SU-DHL-6 (cell line): ENCODE results near the gene COL4A1.

ENCODE experiments used
- H2AFZ ChIP-seq: fragments of 200-600 bp; sonication (generic); 2 replicates; pipeline ENCODE4 v1.6.1; 2014; ENCODE audit warnings: low read depth, mild to moderate bottlenecking, moderate library complexity, mixed read lengths, antibody characterized with exemption, low read length; ENCODE audit not compliant: severe bottlenecking
- H3F3A ChIP-seq: fragments of 200-600 bp; shearing (Covaris generic); 2 replicates; pipeline ENCODE4 v1.6.0; 2016; ENCODE audit warnings: antibody characterized with exemption, mild to moderate bottlenecking; ENCODE audit not compliant: insufficient read depth
- H3K27ac ChIP-seq: fragments of 200-600 bp; sonication (generic); 2 replicates; pipeline ENCODE4 v1.5.1; 2016; ENCODE audit warnings: low read depth, mild to moderate bottlenecking, low read length, moderate library complexity, mixed read lengths
- H3K27me3 ChIP-seq: fragments of 200-600 bp; sonication (generic), shearing (Covaris generic); 2 replicates; pipeline ENCODE4 v1.6.0; 2014; ENCODE audit warnings: mild to moderate bottlenecking, low read length
- H3K36me3 ChIP-seq: fragments of 200-600 bp; sonication (generic); 2 replicates; pipeline ENCODE4 v1.6.1; 2014; ENCODE audit warnings: mild to moderate bottlenecking, low read length, mixed read lengths
- H3K4me2 ChIP-seq: fragments of 300-600, 200-600 bp; shearing (Covaris generic), sonication (generic); 2 replicates; pipeline ENCODE4 v1.6.0; 2014; ENCODE audit warnings: low read length, low read depth, mild to moderate bottlenecking; ENCODE audit not compliant: poor library complexity, severe bottlenecking
- H3K4me3 ChIP-seq: fragments of 200-600 bp; sonication (generic); 2 replicates; pipeline ENCODE4 v1.5.1; 2014; ENCODE audit warnings: antibody characterized with exemption, low read length, mild to moderate bottlenecking, mixed read lengths; ENCODE audit not compliant: insufficient read depth, poor library complexity, severe bottlenecking
- H3K79me2 ChIP-seq: fragments of 200-600 bp; sonication (generic); 2 replicates; pipeline ENCODE4 v1.6.1; 2014; ENCODE audit warnings: mild to moderate bottlenecking, low read length, moderate library complexity; ENCODE audit not compliant: insufficient read depth
- H3K9ac ChIP-seq: fragments of 200-600 bp; sonication (generic); 2 replicates; pipeline ENCODE4 v1.7.0; 2014; ENCODE audit warnings: mild to moderate bottlenecking, low read length
- H3K9me2 ChIP-seq: fragments of 200-600 bp; sonication (generic); replicated peaks from 2 replicates; pipeline ENCODE4 v1.6.1; 2014; ENCODE audit warnings: low read length; ENCODE audit not compliant: insufficient read depth
- H3K9me3 ChIP-seq: fragments of 200-600 bp; sonication (generic); 2 replicates; pipeline ENCODE4 v1.6.1; 2014; ENCODE audit warnings: low read length, mixed read lengths; ENCODE audit not compliant: insufficient read depth
- H4K20me1 ChIP-seq: fragments of 200-600 bp; sonication (generic); 2 replicates; pipeline ENCODE4 v1.6.1; 2014; ENCODE audit warnings: low read depth, mild to moderate bottlenecking, antibody characterized with exemption, low read length, moderate library complexity, mixed read lengths
- CTCF ChIP-seq: fragments of 200-600 bp; sonication (generic); IDR thresholded peaks from one replicate; pipeline ENCODE4 v1.5.1; 2017; ENCODE audit warnings: antibody characterized with exemption, mild to moderate bottlenecking, low read length, moderate library complexity; ENCODE audit not compliant: insufficient read depth, poor library complexity, severe bottlenecking
- EZH2phosphoT487 ChIP-seq: fragments of 200-600 bp; sonication (generic), shearing (Covaris generic); conservative IDR thresholded peaks from 2 replicates; pipeline ENCODE4 v1.6.1; 2018; ENCODE audit warnings: mild to moderate bottlenecking, antibody characterized with exemption, low read length, moderate library complexity, mixed read lengths

COL4A1 gene

GRCh38 chr13:110225003-110225402, 82.0 kb downstream of the COL4A1 start:
- Histone ChIP-seq H3K9me2 (no peaks in the 10 kb centered on the region), H2AFZ (no peak overlapping the region), H3K9me3 (no peaks in the 10 kb centered on the region), H3K4me3 (no peak overlapping the region), H3F3A (no peaks in the 10 kb centered on the region), H3K4me2 (no peak overlapping the region), H3K36me3 (no peaks in the 10 kb centered on the region), H4K20me1 (no peaks in the 10 kb centered on the region), H3K9ac (no peak overlapping the region), H3K27ac (no peak overlapping the region), H3K27me3 (no peaks in the 10 kb centered on the region), H3K79me2 (no peaks in the 10 kb centered on the region)
- TF ChIP-seq CTCF = no peak
- TF ChIP-seq EZH2phosphoT487 = no peak

GRCh38 chr13:110224519-110224918, 82.4 kb downstream of the COL4A1 start:
- Histone ChIP-seq H3K9me2 (no peaks in the 10 kb centered on the region), H3K27ac (no peak overlapping the region), H3K36me3 (no peaks in the 10 kb centered on the region), H3K9me3 (no peaks in the 10 kb centered on the region), H3F3A (no peaks in the 10 kb centered on the region), H4K20me1 (no peaks in the 10 kb centered on the region), H3K27me3 (no peaks in the 10 kb centered on the region), H3K4me3 (no peak overlapping the region), H3K79me2 (no peaks in the 10 kb centered on the region), H3K9ac (no peak overlapping the region), H2AFZ (no peak overlapping the region), H3K4me2 (no peak overlapping the region)
- TF ChIP-seq CTCF = no peak
- TF ChIP-seq EZH2phosphoT487 = no peak

- Histone ChIP-seq H3F3A (no peaks in the 10 kb centered on the region), H3K9me3 (no peaks in the 10 kb centered on the region), H3K9me2 (no peaks in the 10 kb centered on the region), H3K79me2 (no peaks in the 10 kb centered on the region), H4K20me1 (no peaks in the 10 kb centered on the region), H3K27ac (no peak overlapping the region), H3K36me3 (no peaks in the 10 kb centered on the region), H3K4me2 (no peak overlapping the region), H2AFZ (no peak overlapping the region), H3K4me3 (no peak overlapping the region), H3K27me3 (no peaks in the 10 kb centered on the region), H3K9ac (no peak overlapping the region)
- TF ChIP-seq CTCF = no peak
Observed at GRCh38 chr13:110221406-110222117, 85.4 kb downstream of the COL4A1 start.
